ENCODE results near the gene AKR1C8. TPM values are rescaled to one million over a fixed set of nuclear protein-coding genes. Genes with fewer than 3 reads are reported as not detected.

The AKR1C8 gene
- total and polyA plus RNA-seq, 2 of the 13 experiments (the other 11 are each of a cell fraction or from before 2014, with no cell fraction given) = 0.12 TPM; not detected in 1

DNA sequence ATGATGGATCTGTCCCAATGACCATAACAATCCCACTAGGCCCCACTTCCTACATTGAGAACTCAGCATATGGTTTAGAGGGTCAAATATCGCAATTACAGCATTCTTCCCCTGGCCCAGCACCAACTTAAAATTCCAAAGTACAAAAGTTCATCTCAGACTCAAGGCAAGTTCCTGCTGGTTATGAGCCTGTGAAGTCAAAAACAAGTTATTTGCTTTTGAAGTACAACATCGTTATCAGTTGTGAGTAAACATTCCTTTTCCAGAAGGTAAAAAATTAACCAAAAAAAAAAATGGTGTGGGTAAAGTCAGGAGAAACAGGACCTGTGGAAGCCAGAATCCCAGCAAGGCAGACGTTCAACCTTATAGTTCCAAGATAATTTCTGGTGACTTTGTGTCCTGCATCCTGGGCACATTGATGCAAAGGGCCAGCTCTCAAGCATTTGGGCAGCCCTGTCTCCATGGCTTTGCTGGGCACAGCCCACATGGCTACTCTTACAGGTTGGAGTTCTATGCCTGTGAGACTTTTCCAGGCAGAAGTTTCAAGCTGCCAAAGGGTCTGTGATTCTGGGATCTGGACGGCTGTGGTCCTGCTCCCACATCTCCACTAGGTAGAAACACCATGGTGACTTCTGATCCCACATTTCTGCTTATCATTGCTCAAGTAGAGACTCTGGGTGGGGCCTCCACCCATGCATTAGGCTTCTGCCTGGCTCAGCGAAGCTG is 37.5 kb downstream of the AKR1C8 start (continued):
- TF ChIP-seq ISX (CRISPR knock-in tag; conservative IDR thresholded peaks at IDR 0.05) (no peak), TCF12 (IDR thresholded peaks at IDR 0.05) (no peak), TCF12 (CRISPR knock-in tag; IDR thresholded peaks at IDR 0.05) (peak; percentile 90; the same call in 1 of the 2 replicates), NCOA5 (CRISPR knock-in tag; IDR thresholded peaks at IDR 0.05) (no peak), KAT2B (IDR thresholded peaks at IDR 0.05; ENCODE audit: borderline replicate concordance, low read depth, low read length) (no peak), MIER2 (CRISPR knock-in tag; IDR thresholded peaks at IDR 0.05) (peak; percentile 30; the same call in 1 of the 2 replicates), MAFK (conservative IDR thresholded peaks at IDR 0.05 in 1 of 2, IDR thresholded peaks at IDR 0.05 in 1 of 2; ENCODE audit: low read length in 2 of 2) (peak; percentile 59 to 73), GABPB1 (CRISPR knock-in tag; IDR thresholded peaks at IDR 0.05) (peak; percentile 51), ZNF136 (CRISPR knock-in tag; IDR thresholded peaks at IDR 0.05; ENCODE audit: low read depth) (peak; percentile 60; the same call in 1 of the 2 replicates), SETDB1 (CRISPR knock-in tag; IDR thresholded peaks at IDR 0.05; ENCODE audit: borderline replicate concordance) (no peak), BRCA1 (CRISPR knock-in tag; IDR thresholded peaks at IDR 0.05) (peak; percentile 53; the same call in 1 of the 2 replicates), KLF9 (CRISPR knock-in tag; IDR thresholded peaks at IDR 0.05; ENCODE audit: low read depth) (no peak; the same call in 1 of the 2 replicates), ZNF781 (CRISPR knock-in tag; IDR thresholded peaks at IDR 0.05; ENCODE audit: borderline replicate concordance, not compliant biosample characterization) (no peak), ZSCAN12 (CRISPR knock-in tag; IDR thresholded peaks at IDR 0.05) (no peak), KDM4B (CRISPR knock-in tag; IDR thresholded peaks at IDR 0.05) (peak; percentile 21; the same call in 1 of the 2 replicates), ZNF205 (CRISPR knock-in tag; IDR thresholded peaks at IDR 0.05) (peak; percentile 100), NKX3-1 (CRISPR knock-in tag; IDR thresholded peaks at IDR 0.05) (peak; percentile 15; the same call in 1 of the 2 replicates), ZNF24 (IDR thresholded peaks at IDR 0.05) (peak; percentile 19; the same call in 1 of the 2 replicates)
- TF ChIP-seq, protein P1, sequence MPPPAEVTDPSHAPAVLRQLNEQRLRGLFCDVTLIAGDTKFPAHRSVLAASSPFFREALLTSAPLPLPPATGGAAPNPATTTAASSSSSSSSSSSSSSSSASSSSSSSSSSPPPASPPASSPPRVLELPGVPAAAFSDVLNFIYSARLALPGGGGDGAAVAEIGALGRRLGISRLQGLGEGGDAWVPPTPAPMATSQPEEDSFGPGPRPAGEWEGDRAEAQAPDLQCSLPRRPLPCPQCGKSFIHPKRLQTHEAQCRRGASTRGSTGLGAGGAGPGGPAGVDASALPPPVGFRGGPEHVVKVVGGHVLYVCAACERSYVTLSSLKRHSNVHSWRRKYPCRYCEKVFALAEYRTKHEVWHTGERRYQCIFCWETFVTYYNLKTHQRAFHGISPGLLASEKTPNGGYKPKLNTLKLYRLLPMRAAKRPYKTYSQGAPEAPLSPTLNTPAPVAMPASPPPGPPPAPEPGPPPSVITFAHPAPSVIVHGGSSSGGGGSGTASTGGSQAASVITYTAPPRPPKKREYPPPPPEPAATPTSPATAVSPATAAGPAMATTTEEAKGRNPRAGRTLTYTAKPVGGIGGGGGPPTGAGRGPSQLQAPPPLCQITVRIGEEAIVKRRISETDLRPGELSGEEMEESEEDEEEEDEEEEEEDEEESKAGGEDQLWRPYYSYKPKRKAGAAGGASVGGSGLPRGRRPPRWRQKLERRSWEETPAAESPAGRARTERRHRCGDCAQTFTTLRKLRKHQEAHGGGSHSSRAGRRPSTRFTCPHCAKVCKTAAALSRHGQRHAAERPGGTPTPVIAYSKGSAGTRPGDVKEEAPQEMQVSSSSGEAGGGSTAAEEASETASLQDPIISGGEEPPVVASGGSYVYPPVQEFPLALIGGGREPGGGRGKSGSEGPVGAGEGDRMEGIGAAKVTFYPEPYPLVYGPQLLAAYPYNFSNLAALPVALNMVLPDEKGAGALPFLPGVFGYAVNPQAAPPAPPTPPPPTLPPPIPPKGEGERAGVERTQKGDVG (CRISPR knock-in tag; IDR thresholded peaks at IDR 0.05; ENCODE audit: borderline replicate concordance) = no peak
- TF ChIP-seq, protein P2, sequence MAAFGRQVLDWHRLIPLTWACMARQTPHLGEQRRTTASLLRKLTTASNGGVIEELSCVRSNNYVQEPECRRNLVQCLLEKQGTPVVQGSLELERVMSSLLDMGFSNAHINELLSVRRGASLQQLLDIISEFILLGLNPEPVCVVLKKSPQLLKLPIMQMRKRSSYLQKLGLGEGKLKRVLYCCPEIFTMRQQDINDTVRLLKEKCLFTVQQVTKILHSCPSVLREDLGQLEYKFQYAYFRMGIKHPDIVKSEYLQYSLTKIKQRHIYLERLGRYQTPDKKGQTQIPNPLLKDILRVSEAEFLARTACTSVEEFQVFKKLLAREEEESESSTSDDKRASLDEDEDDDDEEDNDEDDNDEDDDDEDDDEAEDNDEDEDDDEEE (CRISPR knock-in tag; IDR thresholded peaks at IDR 0.05) = no peak
- TF ChIP-seq, protein P3, sequence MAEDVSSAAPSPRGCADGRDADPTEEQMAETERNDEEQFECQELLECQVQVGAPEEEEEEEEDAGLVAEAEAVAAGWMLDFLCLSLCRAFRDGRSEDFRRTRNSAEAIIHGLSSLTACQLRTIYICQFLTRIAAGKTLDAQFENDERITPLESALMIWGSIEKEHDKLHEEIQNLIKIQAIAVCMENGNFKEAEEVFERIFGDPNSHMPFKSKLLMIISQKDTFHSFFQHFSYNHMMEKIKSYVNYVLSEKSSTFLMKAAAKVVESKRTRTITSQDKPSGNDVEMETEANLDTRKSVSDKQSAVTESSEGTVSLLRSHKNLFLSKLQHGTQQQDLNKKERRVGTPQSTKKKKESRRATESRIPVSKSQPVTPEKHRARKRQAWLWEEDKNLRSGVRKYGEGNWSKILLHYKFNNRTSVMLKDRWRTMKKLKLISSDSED (CRISPR knock-in tag; IDR thresholded peaks at IDR 0.05) = no peak
- TF ChIP-seq, protein P4, sequence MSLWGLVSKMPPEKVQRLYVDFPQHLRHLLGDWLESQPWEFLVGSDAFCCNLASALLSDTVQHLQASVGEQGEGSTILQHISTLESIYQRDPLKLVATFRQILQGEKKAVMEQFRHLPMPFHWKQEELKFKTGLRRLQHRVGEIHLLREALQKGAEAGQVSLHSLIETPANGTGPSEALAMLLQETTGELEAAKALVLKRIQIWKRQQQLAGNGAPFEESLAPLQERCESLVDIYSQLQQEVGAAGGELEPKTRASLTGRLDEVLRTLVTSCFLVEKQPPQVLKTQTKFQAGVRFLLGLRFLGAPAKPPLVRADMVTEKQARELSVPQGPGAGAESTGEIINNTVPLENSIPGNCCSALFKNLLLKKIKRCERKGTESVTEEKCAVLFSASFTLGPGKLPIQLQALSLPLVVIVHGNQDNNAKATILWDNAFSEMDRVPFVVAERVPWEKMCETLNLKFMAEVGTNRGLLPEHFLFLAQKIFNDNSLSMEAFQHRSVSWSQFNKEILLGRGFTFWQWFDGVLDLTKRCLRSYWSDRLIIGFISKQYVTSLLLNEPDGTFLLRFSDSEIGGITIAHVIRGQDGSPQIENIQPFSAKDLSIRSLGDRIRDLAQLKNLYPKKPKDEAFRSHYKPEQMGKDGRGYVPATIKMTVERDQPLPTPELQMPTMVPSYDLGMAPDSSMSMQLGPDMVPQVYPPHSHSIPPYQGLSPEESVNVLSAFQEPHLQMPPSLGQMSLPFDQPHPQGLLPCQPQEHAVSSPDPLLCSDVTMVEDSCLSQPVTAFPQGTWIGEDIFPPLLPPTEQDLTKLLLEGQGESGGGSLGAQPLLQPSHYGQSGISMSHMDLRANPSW (CRISPR knock-in tag; IDR thresholded peaks at IDR 0.05; ENCODE audit: borderline replicate concordance) = peak; percentile 96

Data from HepG2 (cell line).